Activated effector memory CD4-positive, alpha-beta T cell treated with anti-CD3 and anti-CD28 coated beads, Interleukin-2, amount 50 U/mL, for 16 hours (primary cell): ENCODE data around the gene LRRC42.

Experiments
- DNase-seq: peaks from one replicate; pipeline ENCODE4 v3.0.0-alpha.2; 2020

The LRRC42 gene, protein sequence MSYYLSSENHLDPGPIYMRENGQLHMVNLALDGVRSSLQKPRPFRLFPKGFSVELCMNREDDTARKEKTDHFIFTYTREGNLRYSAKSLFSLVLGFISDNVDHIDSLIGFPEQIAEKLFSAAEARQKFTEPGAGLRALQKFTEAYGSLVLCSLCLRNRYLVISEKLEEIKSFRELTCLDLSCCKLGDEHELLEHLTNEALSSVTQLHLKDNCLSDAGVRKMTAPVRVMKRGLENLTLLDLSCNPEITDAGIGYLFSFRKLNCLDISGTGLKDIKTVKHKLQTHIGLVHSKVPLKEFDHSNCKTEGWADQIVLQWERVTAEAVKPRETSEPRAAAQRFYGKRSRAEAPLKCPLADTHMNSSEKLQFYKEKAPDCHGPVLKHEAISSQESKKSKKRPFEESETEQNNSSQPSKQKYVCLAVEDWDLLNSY

GRCh38 chr1:53946252-53947171 is at the start of gene LRRC42:
Gene LRRC42, plus strand, starts transcription at chr1:53946350. Its CDS starts 5,650 bp downstream, at chr1:53952000.
- no peak for DNase-seq

GRCh38 chr1:53896635-53897229 is 49.4 kb upstream of the LRRC42 start:
- no peak for DNase-seq

DNA sequence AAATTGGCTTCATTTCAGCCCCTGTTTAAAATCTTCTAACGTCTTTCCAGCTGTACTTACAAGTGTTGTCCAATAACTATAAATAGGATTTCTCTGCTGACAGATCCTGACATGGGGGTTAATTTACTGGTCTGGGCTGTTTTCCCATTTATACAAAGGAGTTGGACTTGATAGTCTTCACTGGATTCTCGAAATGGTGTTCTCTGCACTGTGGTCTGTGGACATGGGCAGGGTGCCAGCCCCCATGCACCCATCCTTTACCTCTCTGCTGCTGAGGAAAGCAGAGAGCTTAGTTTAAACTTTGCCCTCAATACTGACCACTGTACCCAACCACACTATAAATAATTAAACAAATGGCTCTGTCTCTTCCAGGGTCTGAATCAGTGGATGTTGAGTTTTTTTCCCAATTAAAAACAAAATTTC is 46.9 kb upstream of the LRRC42 start:
- DNase-seq: no peak

DNA sequence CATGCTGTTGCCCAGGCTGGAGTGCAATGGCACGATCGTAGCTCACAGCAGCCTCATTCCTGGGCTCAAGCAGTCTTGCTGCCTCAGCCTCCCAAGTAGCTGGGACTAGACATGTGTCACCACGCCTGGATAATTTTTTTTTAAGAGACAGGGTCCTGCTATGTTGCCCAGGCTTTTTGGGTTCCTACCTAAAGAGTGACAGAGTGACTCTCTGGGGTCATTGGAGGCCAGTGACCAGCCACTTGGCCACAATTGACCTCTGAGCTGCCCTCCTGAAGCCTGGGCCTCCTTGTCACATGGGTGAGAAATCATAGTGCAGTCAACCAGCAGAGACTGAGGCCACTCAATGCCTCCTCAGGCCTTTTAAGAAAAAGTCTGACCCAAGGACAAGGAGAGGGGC is 46.4 kb upstream of the LRRC42 start:
- no peak for DNase-seq

GRCh38 chr1:53902235-53903138 is 43.7 kb upstream of the LRRC42 start:
- no peak for DNase-seq

GRCh38 chr1:53905509-53905908 is 40.6 kb upstream of the LRRC42 start:
- no peak for DNase-seq

- DNase-seq: no peak
These were observed 40.0 kb upstream of the LRRC42 start for GRCh38 chr1:53906121-53906520.

- DNase-seq: no peak
These were observed 36.2 kb upstream of the LRRC42 start for GRCh38 chr1:53909946-53910345.

DNA sequence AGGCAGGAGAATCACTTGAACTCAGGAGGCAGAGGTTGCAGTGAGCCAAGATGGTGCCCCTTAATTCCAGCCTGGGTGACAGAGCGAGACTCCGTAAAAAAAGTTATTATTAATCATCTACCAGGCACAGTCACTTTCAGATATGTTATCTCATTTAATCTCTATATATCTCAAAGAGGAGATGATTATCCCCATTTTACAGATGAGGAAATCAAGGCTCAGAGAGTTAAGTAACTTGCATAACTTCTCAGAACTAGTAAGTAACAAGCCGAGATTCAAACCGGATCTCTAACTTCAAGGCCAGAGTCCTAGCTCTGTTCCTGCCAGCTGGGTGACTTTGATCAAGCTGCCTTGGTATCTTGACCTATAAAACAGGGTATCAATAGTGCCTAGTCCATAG is 34.7 kb upstream of the LRRC42 start:
- no peak for DNase-seq

DNA sequence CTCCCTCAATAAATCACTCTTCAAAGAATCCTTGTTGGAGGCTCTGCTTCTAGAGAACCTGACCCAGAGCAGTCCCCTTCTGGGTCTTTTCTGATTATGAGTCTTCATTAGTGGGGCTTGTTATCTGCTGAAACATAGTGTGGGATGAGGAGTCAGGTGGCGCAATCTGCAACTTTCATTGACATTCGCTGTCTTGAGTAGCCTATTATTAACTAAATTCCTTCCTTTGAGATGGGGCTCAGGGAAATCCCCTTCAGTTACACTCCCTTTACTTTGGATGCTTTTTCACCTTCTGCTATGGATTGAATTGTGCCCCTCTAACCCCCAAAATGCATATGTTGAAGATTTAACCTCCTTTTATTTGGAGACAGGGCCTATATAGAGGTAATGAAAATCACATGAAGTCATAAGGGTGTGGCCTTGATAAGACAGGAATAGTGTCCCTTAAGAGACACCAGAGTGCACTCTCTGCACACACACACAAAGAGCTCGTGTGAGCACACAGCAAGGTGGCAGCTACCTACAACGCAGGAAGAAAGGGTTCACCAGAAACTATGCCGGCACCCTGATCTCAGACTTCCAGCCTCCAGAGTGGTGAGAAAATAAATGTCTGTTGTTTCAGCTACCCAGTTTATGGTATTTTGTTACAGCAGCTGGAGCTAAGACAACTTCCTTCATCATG is 32.7 kb upstream of the LRRC42 start:
- DNase-seq: no peak

GRCh38 chr1:53918343-53918742 is 27.8 kb upstream of the LRRC42 start:
- DNase-seq: no peak

GRCh38 chr1:53919675-53920066 is 26.5 kb upstream of the LRRC42 start:
- DNase-seq: no peak

DNA sequence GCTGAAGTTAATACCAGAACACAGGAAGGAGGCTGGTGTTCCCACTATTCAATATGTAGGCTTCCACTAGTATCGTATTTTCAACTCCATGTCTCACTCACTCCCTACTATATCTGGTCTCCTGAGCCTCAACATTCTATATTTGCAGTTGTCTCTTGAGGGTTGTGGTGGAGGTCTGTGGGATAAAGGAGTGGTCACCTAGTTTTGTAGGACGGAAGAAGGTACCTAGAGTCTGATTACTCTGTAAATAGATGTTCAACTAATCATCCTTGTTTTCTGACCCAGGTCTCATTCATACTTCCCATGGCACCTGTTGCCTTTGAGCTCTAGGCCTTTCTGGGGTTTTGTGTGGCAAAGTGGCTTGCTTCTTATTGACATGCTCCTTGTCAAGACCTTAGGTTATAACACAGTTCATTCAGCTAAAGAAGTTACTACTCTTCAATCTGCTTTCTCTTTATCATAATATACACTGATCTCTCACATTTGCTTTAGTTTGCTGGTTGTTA is 18.7 kb upstream of the LRRC42 start:
- DNase-seq: no peak

- DNase-seq: no peak
These were observed 16.7 kb upstream of the LRRC42 start for GRCh38 chr1:53929246-53929960.

DNA sequence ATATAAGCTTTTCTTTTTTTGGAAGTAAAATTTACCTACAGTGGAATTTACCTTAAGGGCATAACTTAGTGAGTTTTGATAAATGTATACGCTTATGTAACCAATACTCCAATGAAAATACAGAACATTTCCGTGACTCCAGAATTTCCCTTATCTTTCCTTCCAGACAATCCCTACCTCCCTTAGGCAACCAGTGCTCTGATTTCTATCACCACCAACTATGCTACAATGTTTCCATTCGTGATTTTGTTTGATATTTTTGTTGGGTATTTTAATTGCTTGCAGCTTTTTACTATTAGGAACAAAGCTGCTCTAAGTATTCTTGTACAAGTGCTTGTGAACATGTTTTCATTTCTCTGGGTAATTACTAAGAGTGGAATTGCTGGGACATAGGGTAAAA is 15.2 kb upstream of the LRRC42 start:
- DNase-seq: no peak

GRCh38 chr1:53931523-53931922 is 14.6 kb upstream of the LRRC42 start:
- DNase-seq: no peak

DNA sequence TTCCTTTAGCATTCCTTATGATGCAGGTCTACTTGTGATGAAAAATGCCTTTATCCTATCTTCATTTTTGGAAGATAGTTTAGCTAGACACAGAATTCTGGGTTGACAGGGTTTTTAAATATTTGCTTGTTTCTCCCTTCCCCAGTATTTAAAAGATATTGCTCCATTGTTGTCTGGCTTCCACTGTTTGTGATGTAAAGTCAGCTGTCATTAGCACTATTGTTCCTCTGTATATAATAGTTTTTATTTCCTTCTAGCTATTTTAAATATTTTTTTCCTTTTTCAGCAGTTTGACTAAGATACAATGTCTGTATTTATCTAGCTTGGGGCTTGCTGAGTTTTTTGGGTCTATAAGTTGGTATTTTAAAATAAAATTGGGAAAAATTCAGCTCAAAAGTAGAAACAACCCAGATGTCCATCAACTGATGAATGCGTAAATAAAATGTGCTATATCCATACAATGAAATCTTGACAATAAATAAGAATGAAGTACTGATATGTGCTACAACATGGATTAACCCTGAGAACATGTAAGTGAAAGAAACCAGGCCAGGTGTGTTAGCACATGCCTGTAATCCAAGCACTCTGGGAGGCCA is 11.9 kb upstream of the LRRC42 start:
- no peak for DNase-seq

DNA sequence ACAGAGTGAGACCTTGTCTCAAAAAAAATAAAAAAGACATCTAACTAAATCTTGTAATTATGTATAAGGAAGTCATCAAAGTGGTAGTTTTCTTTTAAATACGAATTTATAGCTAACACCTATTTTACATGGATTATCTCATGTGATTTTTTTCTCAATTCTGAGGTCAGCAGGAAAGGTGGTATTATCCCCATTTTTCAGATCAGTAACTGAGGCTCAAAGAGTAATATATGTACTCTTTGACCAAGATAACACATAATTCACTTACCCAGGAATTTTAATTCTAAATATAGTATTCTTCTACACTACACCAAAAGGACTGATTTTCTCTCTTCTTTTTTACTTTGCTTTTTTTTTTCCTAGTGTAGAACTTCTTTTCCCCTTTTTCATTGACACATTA is 9.7 kb upstream of the LRRC42 start:
- no peak for DNase-seq

GRCh38 chr1:53938136-53938830 is 7.9 kb upstream of the LRRC42 start:
- DNase-seq: no peak
